ENCODE data around the gene APBB3. TPM values are rescaled to one million over a fixed set of nuclear protein-coding genes. Genes with fewer than 3 reads are reported as not detected.
"Not testable (repeated sequence)": the region's sequence is repeated elsewhere in the genome, so short reads cannot be mapped to it uniquely, and the experiment has no call there.

APBB3 gene
- total RNA-seq, 1 experiment from 2014 or later, result 25.1 TPM

- H3K27me3 ChIP-seq (replicated peaks; ENCODE audit: control insufficient read depth, insufficient read depth, low read length), result no peaks in the 10 kb centered on the region
- H3K4me3 ChIP-seq (ENCODE audit: low read depth, low read length), result no peak overlapping the region
- Mint-ChIP-seq H3K27ac (ENCODE audit: unreplicated experiment) (no peak overlapping the region), H3K4me3 (ENCODE audit: unreplicated experiment) (no peak overlapping the region), H3K27me3 (ENCODE audit: insufficient read depth, unreplicated experiment) (no peaks in the 10 kb centered on the region), H3K36me3 (ENCODE audit: insufficient read depth, unreplicated experiment) (no peaks in the 10 kb centered on the region), H3K9me3 (ENCODE audit: unreplicated experiment) (no peaks in the 10 kb centered on the region), H3K4me1 (ENCODE audit: low read depth, unreplicated experiment) (no peaks in the 10 kb centered on the region)
- no peaks in the 10 kb centered on the region for H3K4me1 ChIP-seq
- TF ChIP-seq CTCF (IDR thresholded peaks at IDR 0.05; ENCODE audit: insufficient read depth in 1 of 2, low read depth in 1 of 2, low read length in 1 of 2, severe bottlenecking in 1 of 2, unreplicated experiment in 1 of 2), result no peak
- H3K36me3 ChIP-seq (ENCODE audit: control insufficient read depth, insufficient read depth, low read length), result no peaks in the 10 kb centered on the region
- BruUV-seq (replicated peaks), result no TSS peak
- intact Hi-C loops (cut with micrococcal nuclease; ENCODE audit: unreplicated experiment), result no loop called here
- H3K9me3 ChIP-seq, result no peaks in the 10 kb centered on the region
- ChIA-PET CTCF (no interaction called here), POLR2A (no interaction called here)
- no peak for DNase-seq
Observed at GRCh38 chr5:140588311-140589070, 24.1 kb upstream of the APBB3 start.

- intact Hi-C loops (cut with micrococcal nuclease; ENCODE audit: unreplicated experiment), result no loop called here
Observed at GRCh38 chr5:140587495-140587894, 23.1 kb upstream of the APBB3 start.

GRCh38 chr5:140579188-140579747 lies 14.9 kb upstream of the APBB3 start:
- H3K27me3 ChIP-seq (replicated peaks; ENCODE audit: control insufficient read depth, insufficient read depth, low read length); POLR2A ChIA-PET; H3K4me3 ChIP-seq (ENCODE audit: low read depth, low read length); H3K36me3 Mint-ChIP-seq (ENCODE audit: insufficient read depth, unreplicated experiment); H3K4me3 Mint-ChIP-seq (ENCODE audit: unreplicated experiment); H3K4me1 Mint-ChIP-seq (ENCODE audit: low read depth, unreplicated experiment); BruUV-seq (replicated peaks); DNase-seq; H3K27me3 Mint-ChIP-seq (ENCODE audit: insufficient read depth, unreplicated experiment); H3K27ac Mint-ChIP-seq (ENCODE audit: unreplicated experiment); CTCF ChIA-PET; H3K4me1 ChIP-seq; H3K9me3 Mint-ChIP-seq (ENCODE audit: unreplicated experiment); H3K9me3 ChIP-seq; H3K36me3 ChIP-seq (ENCODE audit: control insufficient read depth, insufficient read depth, low read length): not testable (repeated sequence)
- intact Hi-C loops (cut with micrococcal nuclease; ENCODE audit: unreplicated experiment), result loop anchor here (5.0 kb wide), 1 partner anchor 58 kb away; the partner anchor contains the start of gene TMCO6

More at GRCh38 chr5:140587495-140587894, 23.1 kb upstream of the APBB3 start:
- BruUV-seq (replicated peaks), result no TSS peak
- Histone ChIP-seq H3K9me3 (no peaks in the 10 kb centered on the region), H3K4me3 (ENCODE audit: low read depth, low read length) (no peak overlapping the region), H3K27me3 (replicated peaks; ENCODE audit: control insufficient read depth, insufficient read depth, low read length) (no peaks in the 10 kb centered on the region), H3K36me3 (ENCODE audit: control insufficient read depth, insufficient read depth, low read length) (no peaks in the 10 kb centered on the region), H3K4me1 (no peaks in the 10 kb centered on the region)
- no peak for DNase-seq
- Mint-ChIP-seq H3K27me3 (ENCODE audit: insufficient read depth, unreplicated experiment) (no peaks in the 10 kb centered on the region), H3K4me3 (ENCODE audit: unreplicated experiment) (no peak overlapping the region), H3K36me3 (ENCODE audit: insufficient read depth, unreplicated experiment) (no peaks in the 10 kb centered on the region), H3K4me1 (ENCODE audit: low read depth, unreplicated experiment) (no peaks in the 10 kb centered on the region), H3K27ac (ENCODE audit: unreplicated experiment) (no peak overlapping the region), H3K9me3 (ENCODE audit: unreplicated experiment) (no peaks in the 10 kb centered on the region)
- ChIA-PET CTCF (no interaction called here), POLR2A (interaction anchor here (0.7 kb wide), 1 partner anchor 20 kb away, joined by 4 read pairs; no protein-coding TSS in a partner anchor)
- no peak for TF ChIP-seq CTCF (IDR thresholded peaks at IDR 0.05; ENCODE audit: insufficient read depth in 1 of 2, low read depth in 1 of 2, low read length in 1 of 2, severe bottlenecking in 1 of 2, unreplicated experiment in 1 of 2)
